ENCODE data around the gene UNC5C. TPM values are rescaled to one million over a fixed set of nuclear protein-coding genes. Genes with fewer than 3 reads are reported as not detected.

The UNC5C gene
- total RNA-seq, 1 experiment from 2014 or later = 8.2 TPM

DNA sequence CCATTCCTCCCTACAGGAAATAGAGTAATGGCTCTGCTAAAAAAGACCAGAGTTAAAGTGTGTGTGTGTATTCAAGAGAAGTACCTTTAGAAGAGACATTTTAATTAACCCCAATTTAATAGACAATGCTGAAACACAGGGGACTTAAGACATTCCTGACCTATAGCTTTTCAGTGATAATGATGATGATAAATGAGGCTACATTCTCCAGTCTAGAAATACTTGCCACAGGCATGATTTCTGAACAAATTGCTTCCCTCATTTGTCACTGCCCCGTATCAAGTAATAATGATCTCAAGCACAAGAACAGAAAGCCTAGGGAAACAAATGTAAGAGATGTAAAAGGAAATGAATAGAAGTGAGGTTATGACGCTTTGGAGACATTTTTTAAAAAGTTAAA, 117.1 kb downstream of the UNC5C start:
- H3K36me3 ChIP-seq (ENCODE audit: control insufficient read depth, insufficient read depth, low read length) = no peaks in the 10 kb centered on the region
- DNase-seq (ENCODE audit: low read depth, low spot score) (no peak), ATAC-seq (no peak)
- H3K4me1 ChIP-seq (ENCODE audit: control insufficient read depth, insufficient read depth, low read length) = no peaks in the 10 kb centered on the region
- H3K4me3 ChIP-seq (ENCODE audit: low read depth in 2 of 2, low read length in 2 of 2) = no peak overlapping the region
- no peak overlapping the region for H3K27ac ChIP-seq (ENCODE audit: low read length)
- H3K27me3 ChIP-seq (ENCODE audit: control insufficient read depth, insufficient read depth, low read length) = no peaks in the 10 kb centered on the region
- intact Hi-C loops (cut with micrococcal nuclease; ENCODE audit: unreplicated experiment) = no loop called here
- ChIA-PET CTCF (no interaction called here), POLR2A (no interaction called here)
- TF ChIP-seq SIN3A (IDR thresholded peaks at IDR 0.05; ENCODE audit: borderline replicate concordance, insufficient read depth, low read depth, low read length) = no peak
- TF ChIP-seq TCF7L2 (IDR thresholded peaks at IDR 0.05; ENCODE audit: low read depth, low read length) = no peak
- TF ChIP-seq, protein P1, sequence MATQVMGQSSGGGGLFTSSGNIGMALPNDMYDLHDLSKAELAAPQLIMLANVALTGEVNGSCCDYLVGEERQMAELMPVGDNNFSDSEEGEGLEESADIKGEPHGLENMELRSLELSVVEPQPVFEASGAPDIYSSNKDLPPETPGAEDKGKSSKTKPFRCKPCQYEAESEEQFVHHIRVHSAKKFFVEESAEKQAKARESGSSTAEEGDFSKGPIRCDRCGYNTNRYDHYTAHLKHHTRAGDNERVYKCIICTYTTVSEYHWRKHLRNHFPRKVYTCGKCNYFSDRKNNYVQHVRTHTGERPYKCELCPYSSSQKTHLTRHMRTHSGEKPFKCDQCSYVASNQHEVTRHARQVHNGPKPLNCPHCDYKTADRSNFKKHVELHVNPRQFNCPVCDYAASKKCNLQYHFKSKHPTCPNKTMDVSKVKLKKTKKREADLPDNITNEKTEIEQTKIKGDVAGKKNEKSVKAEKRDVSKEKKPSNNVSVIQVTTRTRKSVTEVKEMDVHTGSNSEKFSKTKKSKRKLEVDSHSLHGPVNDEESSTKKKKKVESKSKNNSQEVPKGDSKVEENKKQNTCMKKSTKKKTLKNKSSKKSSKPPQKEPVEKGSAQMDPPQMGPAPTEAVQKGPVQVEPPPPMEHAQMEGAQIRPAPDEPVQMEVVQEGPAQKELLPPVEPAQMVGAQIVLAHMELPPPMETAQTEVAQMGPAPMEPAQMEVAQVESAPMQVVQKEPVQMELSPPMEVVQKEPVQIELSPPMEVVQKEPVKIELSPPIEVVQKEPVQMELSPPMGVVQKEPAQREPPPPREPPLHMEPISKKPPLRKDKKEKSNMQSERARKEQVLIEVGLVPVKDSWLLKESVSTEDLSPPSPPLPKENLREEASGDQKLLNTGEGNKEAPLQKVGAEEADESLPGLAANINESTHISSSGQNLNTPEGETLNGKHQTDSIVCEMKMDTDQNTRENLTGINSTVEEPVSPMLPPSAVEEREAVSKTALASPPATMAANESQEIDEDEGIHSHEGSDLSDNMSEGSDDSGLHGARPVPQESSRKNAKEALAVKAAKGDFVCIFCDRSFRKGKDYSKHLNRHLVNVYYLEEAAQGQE (IDR thresholded peaks at IDR 0.05; ENCODE audit: insufficient read depth in 1 of 2, low read depth in 2 of 2, low read length in 1 of 2) = no peak
- TF ChIP-seq POLR2AphosphoS5 (IDR thresholded peaks at IDR 0.05; ENCODE audit: low read depth, low read length) = no peak
- TF ChIP-seq CTCF (IDR thresholded peaks at IDR 0.05) = no peak
- in situ Hi-C loops (cut with HindIII; ENCODE audit: low pct_unique_long_range_greater_than_20kb, low sequenced_read_pairs) = no loop called here
- no peaks in the 10 kb centered on the region for H3K9me3 ChIP-seq (ENCODE audit: control insufficient read depth, insufficient read depth, low read depth, low read length)
- no TSS peak for BruUV-seq (replicated peaks)

GRCh38 chr4:95429416-95429815, 119.4 kb downstream of the UNC5C start:
- CTCF ChIA-PET = no interaction called here
- ATAC-seq = no peak
- BruUV-seq (replicated peaks) = no TSS peak

More at GRCh38 chr4:95429416-95429815, 119.4 kb downstream of the UNC5C start:
- no peak overlapping the region for H3K27ac ChIP-seq (ENCODE audit: low read length)
- H3K4me3 ChIP-seq (ENCODE audit: low read depth in 2 of 2, low read length in 2 of 2) = no peak overlapping the region
- in situ Hi-C loops (cut with HindIII; ENCODE audit: low pct_unique_long_range_greater_than_20kb, low sequenced_read_pairs) = no loop called here
- intact Hi-C loops (cut with micrococcal nuclease; ENCODE audit: unreplicated experiment) = no loop called here
- H3K36me3 ChIP-seq (ENCODE audit: control insufficient read depth, insufficient read depth, low read length) = no peaks in the 10 kb centered on the region
- H3K4me1 ChIP-seq (ENCODE audit: control insufficient read depth, insufficient read depth, low read length) = no peaks in the 10 kb centered on the region
- no peaks in the 10 kb centered on the region for H3K27me3 ChIP-seq (ENCODE audit: control insufficient read depth, insufficient read depth, low read length)
- no peaks in the 10 kb centered on the region for H3K9me3 ChIP-seq (ENCODE audit: control insufficient read depth, insufficient read depth, low read depth, low read length)
- POLR2A ChIA-PET = no interaction called here
- DNase-seq (ENCODE audit: low read depth, low spot score) = no peak
- TF ChIP-seq TCF7L2 (IDR thresholded peaks at IDR 0.05; ENCODE audit: low read depth, low read length) = no peak
- TF ChIP-seq SIN3A (IDR thresholded peaks at IDR 0.05; ENCODE audit: borderline replicate concordance, insufficient read depth, low read depth, low read length) = no peak
- TF ChIP-seq, protein P1 (IDR thresholded peaks at IDR 0.05; ENCODE audit: insufficient read depth in 1 of 2, low read depth in 2 of 2, low read length in 1 of 2) = no peak
- no peak for TF ChIP-seq POLR2AphosphoS5 (IDR thresholded peaks at IDR 0.05; ENCODE audit: low read depth, low read length)
- no peak for TF ChIP-seq CTCF (IDR thresholded peaks at IDR 0.05)

Data from Panc1 (cell line).